NCI-H1930 (cell line): ENCODE measurements around the gene AADACL4.

Experiments used
- DNase-seq, 2 experiments: peaks; one replicate each; lab custom pipeline; 2025; lab: John Stamatoyannopoulos, UW

Gene AADACL4

GRCh38 chr1:12613180-12613579, 30.7 kb upstream of the AADACL4 start:
- DNase-seq: no peak

GRCh38 chr1:12614402-12615158, 29.3 kb upstream of the AADACL4 start:
- DNase-seq: no peak

- DNase-seq: no peak
These were observed 28.6 kb upstream of the AADACL4 start for GRCh38 chr1:12615159-12615864.

GRCh38 chr1:12615865-12616708, 27.8 kb upstream of the AADACL4 start:
- DNase-seq: no peak

GRCh38 chr1:12616709-12617373, 27.0 kb upstream of the AADACL4 start:
- DNase-seq: no peak

- DNase-seq: no peak
These were observed 26.4 kb upstream of the AADACL4 start for GRCh38 chr1:12617511-12617900.

GRCh38 chr1:12617901-12618660, 25.8 kb upstream of the AADACL4 start, which contains the start of gene DHRS3:
DHRS3 (minus strand) TSS chr1:12618210; CDS start chr1:12617348, 862 bp downstream.
- DNase-seq: peak; percentile 19 to 32

- DNase-seq: no peak
These were observed 25.3 kb upstream of the AADACL4 start for GRCh38 chr1:12618661-12618964.

GRCh38 chr1:12618965-12619791, 24.7 kb upstream of the AADACL4 start:
- DNase-seq: no peak

- peak; percentile 57 to 77 for DNase-seq
These were observed 23.9 kb upstream of the AADACL4 start for GRCh38 chr1:12619792-12620487.

GRCh38 chr1:12620488-12620865, 23.4 kb upstream of the AADACL4 start:
- DNase-seq: no peak

- no peak for DNase-seq
These were observed 23.0 kb upstream of the AADACL4 start for GRCh38 chr1:12620931-12621330.

- DNase-seq: no peak
These were observed 22.2 kb upstream of the AADACL4 start for GRCh38 chr1:12621346-12622335.

GRCh38 chr1:12622506-12622905, 21.4 kb upstream of the AADACL4 start:
- no peak for DNase-seq

- no peak for DNase-seq
These were observed 18.6 kb upstream of the AADACL4 start for GRCh38 chr1:12625276-12625675.

- DNase-seq: no peak
These were observed 17.0 kb upstream of the AADACL4 start for GRCh38 chr1:12626888-12627287.

GRCh38 chr1:12627296-12627695, 16.6 kb upstream of the AADACL4 start:
- no peak for DNase-seq

GRCh38 chr1:12629511-12629956, 14.4 kb upstream of the AADACL4 start:
- DNase-seq: no peak
